ENCODE data around the gene TTC39B. TPM values are rescaled to one million over a fixed set of nuclear protein-coding genes. Genes with fewer than 3 reads are reported as not detected.

The TTC39B gene
- total and polyA plus RNA-seq, 2 donors (not counting 3 experiments of a cell fraction or from before 2014, with no cell fraction given), result 1.0 to 5.4 TPM

GRCh38 chr9:15248621-15249020 lies 58.4 kb downstream of the TTC39B start:
- ChIA-PET CTCF (interaction anchor here (0.9 to 1.7 kb wide), 3 partner anchors 38 to 106 kb away, joined by 3 to 6 read pairs (median 3); no protein-coding TSS in a partner anchor), POLR2A (no interaction called here)
- Histone ChIP-seq H3K9me1 (replicated peaks; ENCODE audit: control insufficient read depth, extremely low read depth, insufficient read depth, low read length) (no peaks in the 10 kb centered on the region), H3K27ac (ENCODE audit: insufficient read depth, low read depth, low read length) (peak overlapping the region; percentile 68), H3K4me1 (ENCODE audit: control insufficient read depth, extremely low read depth, insufficient read depth, low read length) (peaks cover 38% of the 10 kb centered on the region), H4K20me1 (replicated peaks; ENCODE audit: control insufficient read depth, extremely low read depth, insufficient read depth, low read length) (no peaks in the 10 kb centered on the region), H3K79me2 (ENCODE audit: control insufficient read depth, insufficient read depth, low read length) (no peaks in the 10 kb centered on the region), H3K4me3 (replicated peaks in 1 of 3; ENCODE audit: insufficient read depth in 1 of 3, low read depth in 1 of 3, low read length in 3 of 3) (no peak overlapping the region), H3K36me3 (ENCODE audit: control insufficient read depth in 2 of 2, extremely low read depth in 1 of 2, insufficient read depth in 2 of 2, low read length in 2 of 2) (no peaks in the 10 kb centered on the region), H3K4me2 (ENCODE audit: insufficient read depth, low read length) (peak overlapping the region; percentile 39), H2AFZ (ENCODE audit: low read depth, low read length) (no peak overlapping the region), H3K27me3 (ENCODE audit: control insufficient read depth in 2 of 2, insufficient read depth in 2 of 2, low read length in 2 of 2) (no peaks in the 10 kb centered on the region), H3K9me3 (replicated peaks; ENCODE audit: control insufficient read depth, insufficient read depth, low read length) (no peaks in the 10 kb centered on the region), H3K9ac (replicated peaks; ENCODE audit: extremely low read depth, insufficient read depth, low read length) (peak overlapping the region; percentile 17)
- dilution Hi-C loops (cut with MboI; ENCODE audit: extremely low pct_ligation_motif_present, low sequenced_read_pairs), result no loop called here
- TF ChIP-seq EZH2 (IDR thresholded peaks at IDR 0.05; ENCODE audit: borderline replicate concordance, low read depth, low read length, severe bottlenecking) (no peak), FOS (IDR thresholded peaks at IDR 0.05; ENCODE audit: borderline replicate concordance, insufficient read depth, low read length) (no peak), POLR2AphosphoS5 (IDR thresholded peaks at IDR 0.05; ENCODE audit: insufficient read depth, low read depth, low read length) (no peak), CTCF (IDR thresholded peaks at IDR 0.05; ENCODE audit: extremely low read depth in 1 of 2, insufficient read depth in 1 of 2, low read depth in 1 of 2, low read length in 2 of 2) (no peak), JUN (IDR thresholded peaks at IDR 0.05; ENCODE audit: borderline replicate concordance, insufficient read depth, insufficient read length, low read depth) (no peak), MAX (IDR thresholded peaks at IDR 0.05; ENCODE audit: insufficient read depth, insufficient read length) (no peak), MYC (IDR thresholded peaks at IDR 0.05; ENCODE audit: low read depth, low read length) (no peak)
- peak; percentile 44 for FAIRE-seq
- intact Hi-C loops (cut with micrococcal nuclease), result loop anchor here (1.0 kb wide), 2 partner anchors 48 to 59 kb away; partner anchors contain the start of gene TTC39B
- no peak for DNase-seq (ENCODE audit: low read depth, low spot score)
- TSS peak; percentile 79 for BruUV-seq (replicated peaks)

All from endothelial cell of umbilical vein (primary cell).